GM18951 (cell line): ENCODE results near the gene PTTG1IP2.

Experiments
- POLR2A ChIP-seq: IDR thresholded peaks from 4 replicates; pipeline ENCODE4 v1.6.1; 2011; ENCODE audit warnings: mild to moderate bottlenecking; ENCODE audit not compliant: insufficient read length, insufficient read depth; ENCODE audit errors: extremely low read depth
- in situ Hi-C: fragments of 300-500 bp; cut with MboI; formaldehyde crosslinking; loops from one replicate; pipeline ENCODE4 v1.12.0; 2022; ENCODE audit warnings: low sequenced_read_pairs, mixed read lengths, inconsistent platforms; ENCODE audit not compliant: unreplicated experiment

PTTG1IP2 gene

DNA sequence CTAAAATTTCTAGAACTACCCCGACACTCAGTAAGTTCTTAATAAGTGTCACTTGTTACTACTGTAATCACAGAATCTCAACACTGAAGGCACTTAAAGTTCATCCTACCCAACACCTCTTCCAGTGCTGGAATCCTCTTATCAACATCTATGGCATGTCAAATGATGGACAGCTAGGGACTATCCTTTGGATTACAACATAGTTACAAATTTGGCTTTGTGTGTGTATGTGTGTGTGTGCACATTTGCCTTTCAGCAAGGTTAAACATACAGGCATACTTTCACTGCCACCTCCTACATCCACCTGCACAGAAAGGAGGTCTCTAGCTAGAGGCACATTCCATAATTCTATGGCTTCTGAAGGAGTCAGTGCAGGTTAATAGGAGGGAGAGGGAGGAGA is 25.8 kb downstream of the PTTG1IP2 start:
- no peak for TF ChIP-seq POLR2A
- in situ Hi-C loops, result no loop called here

DNA sequence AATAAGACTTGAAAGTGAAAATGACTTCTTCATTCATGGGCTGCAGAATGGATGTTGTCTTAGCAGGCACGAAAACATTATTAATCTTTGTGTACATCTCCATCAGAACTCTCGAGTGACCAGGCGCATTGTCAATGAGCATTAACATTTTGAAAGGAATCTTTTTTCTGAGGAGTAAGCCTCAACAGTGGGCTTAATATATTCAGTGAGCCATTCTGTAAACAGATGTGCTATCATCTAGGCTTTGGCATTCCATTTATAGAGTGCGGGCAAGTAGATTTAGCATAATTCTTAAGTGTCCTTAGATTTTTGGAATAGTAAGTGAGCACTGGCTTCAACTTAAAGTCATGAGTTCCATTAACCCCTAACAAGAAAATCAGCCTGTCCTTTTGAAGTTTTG is 33.1 kb downstream of the PTTG1IP2 start:
- no peak for TF ChIP-seq POLR2A
- in situ Hi-C loops, result no loop called here

DNA sequence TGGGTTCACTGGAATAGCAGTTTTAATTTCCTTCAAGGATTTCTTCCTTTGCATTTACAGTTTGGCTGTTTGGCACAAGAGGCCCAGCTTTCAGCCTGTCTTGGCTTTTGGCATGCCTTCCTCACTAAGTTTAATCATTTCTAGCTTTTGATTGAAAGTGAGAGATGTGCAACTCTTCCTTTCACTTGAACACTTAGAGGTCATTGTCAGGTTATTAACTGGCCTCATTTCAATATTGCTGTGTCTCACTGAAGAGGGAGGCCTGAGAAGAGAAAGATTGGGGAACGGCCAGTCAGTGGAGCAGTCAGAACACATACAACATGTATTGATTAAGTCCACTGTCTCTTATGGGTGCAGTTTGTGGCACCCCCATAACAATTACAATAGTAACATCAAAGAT is 33.9 kb downstream of the PTTG1IP2 start:
- TF ChIP-seq POLR2A, result no peak
- in situ Hi-C loops, result no loop called here

GRCh38 chr7:90507692-90508091 is 38.3 kb downstream of the PTTG1IP2 start:
- TF ChIP-seq POLR2A, result no peak
- in situ Hi-C loops, result no loop called here

- no peak for TF ChIP-seq POLR2A
- in situ Hi-C loops, result no loop called here
Observed at GRCh38 chr7:90511776-90512175, 42.3 kb downstream of the PTTG1IP2 start.

DNA sequence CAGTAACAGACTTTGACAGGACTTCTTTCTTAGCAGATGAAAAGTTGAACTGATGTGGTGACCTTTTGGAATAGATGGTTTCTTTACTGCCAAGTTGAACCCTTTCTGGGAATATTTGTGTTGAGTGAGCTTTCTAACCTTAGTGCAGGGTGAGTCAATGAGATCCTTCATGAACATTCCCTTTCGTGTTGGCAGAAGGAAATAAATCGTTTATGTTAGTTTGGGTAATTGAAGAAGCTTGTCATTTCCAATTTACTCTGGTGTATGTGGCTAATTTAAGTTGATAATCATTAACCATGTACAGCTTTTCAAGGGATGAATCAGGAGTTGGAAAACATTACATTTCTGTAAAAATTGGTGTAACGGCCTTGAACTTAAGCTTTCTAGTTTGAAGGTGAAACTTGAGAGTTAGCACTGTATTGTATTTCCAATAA is 43.4 kb downstream of the PTTG1IP2 start:
- no peak for TF ChIP-seq POLR2A
- in situ Hi-C loops, result no loop called here

DNA sequence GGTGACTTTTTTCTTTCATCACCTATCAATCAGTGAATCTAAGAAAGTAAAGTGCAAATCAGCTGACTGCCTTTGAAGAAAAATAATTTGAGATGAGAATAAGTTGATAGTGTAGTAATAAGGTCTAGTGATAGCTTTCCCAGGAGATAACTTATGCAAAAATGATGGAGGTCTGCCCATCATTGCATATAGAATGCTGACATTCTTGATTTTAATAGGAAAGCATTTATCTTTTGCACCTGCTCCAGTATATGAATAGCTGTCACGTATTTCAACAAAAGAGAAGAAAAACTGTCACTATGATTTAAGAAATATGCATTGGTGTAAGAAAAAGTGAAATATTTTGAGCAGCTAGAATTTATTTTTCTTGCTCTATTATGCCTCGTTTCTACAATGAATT is 46.8 kb downstream of the PTTG1IP2 start:
- TF ChIP-seq POLR2A, result no peak

DNA sequence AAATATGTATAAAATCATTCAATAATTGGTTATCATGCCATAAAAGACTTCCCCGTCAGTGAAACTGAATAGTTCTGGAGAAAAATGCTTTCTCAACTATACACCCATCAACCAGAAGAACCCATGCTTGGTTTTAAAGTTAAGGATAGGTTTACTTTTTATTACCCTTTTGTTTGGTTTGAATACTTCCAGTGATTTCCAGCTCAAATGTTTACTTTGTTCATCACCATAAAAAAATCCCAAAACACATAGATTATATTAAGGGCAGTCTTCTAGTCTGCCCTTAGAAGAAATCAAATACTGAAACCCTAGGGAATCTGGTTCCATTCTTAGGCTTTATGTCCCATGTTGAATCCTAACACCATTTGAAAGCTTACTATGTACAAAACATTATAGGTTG is 49.2 kb downstream of the PTTG1IP2 start:
- no peak for TF ChIP-seq POLR2A
- in situ Hi-C loops, result no loop called here

More for the DNA sequence above, 46.8 kb downstream of the PTTG1IP2 start:
- in situ Hi-C loops, result no loop called here

DNA sequence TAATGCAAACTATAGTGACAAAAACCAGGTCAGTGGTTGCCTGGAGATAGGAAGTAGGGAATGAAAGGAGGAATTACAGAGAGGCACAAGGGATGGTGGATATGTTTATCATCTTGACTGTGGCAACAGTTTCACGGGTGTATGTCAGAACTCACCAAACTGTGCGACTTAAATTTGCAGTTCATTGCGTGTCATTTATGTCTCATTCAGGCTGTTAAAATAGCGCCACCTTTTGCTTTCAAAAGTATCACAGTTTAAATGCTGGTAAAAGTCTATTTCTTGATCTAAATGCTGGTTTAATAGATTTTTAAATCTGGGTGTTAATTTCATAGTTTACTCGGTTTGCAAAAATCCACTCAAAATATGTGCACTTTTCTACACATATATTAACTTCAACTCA is 51.0 kb downstream of the PTTG1IP2 start:
- in situ Hi-C loops, result no loop called here
- no peak for TF ChIP-seq POLR2A

GRCh38 chr7:90530263-90530662 is 60.8 kb downstream of the PTTG1IP2 start:
- no peak for TF ChIP-seq POLR2A
- in situ Hi-C loops, result no loop called here

- in situ Hi-C loops, result no loop called here
- TF ChIP-seq POLR2A, result no peak
Observed at GRCh38 chr7:90532231-90532929, 62.9 kb downstream of the PTTG1IP2 start.

GRCh38 chr7:90536449-90536848 is 67.0 kb downstream of the PTTG1IP2 start:
- TF ChIP-seq POLR2A, result no peak
- in situ Hi-C loops, result no loop called here

GRCh38 chr7:90538405-90538804 is 69.0 kb downstream of the PTTG1IP2 start:
- TF ChIP-seq POLR2A, result no peak
- in situ Hi-C loops, result no loop called here

- in situ Hi-C loops, result no loop called here
- no peak for TF ChIP-seq POLR2A
Observed at GRCh38 chr7:90540406-90540805, 71.0 kb downstream of the PTTG1IP2 start.

GRCh38 chr7:90551036-90551435 is 81.6 kb downstream of the PTTG1IP2 start:
- in situ Hi-C loops, result no loop called here
- no peak for TF ChIP-seq POLR2A

GRCh38 chr7:90552521-90552920 is 83.1 kb downstream of the PTTG1IP2 start:
- TF ChIP-seq POLR2A, result no peak
- in situ Hi-C loops, result no loop called here
